ENCODE measurements around the gene SNX5. TPM values are rescaled to one million over a fixed set of nuclear protein-coding genes. Genes with fewer than 3 reads are reported as not detected.
A peak's percentile ranks its signal among the peaks of the same experiment; 100 is the strongest.

SNX5 gene
- total RNA-seq, 1 experiment from 2014 or later, result 235 TPM

GRCh38 chr20:18003897-18004296, 35.3 kb upstream of the SNX5 start:
- DNase-seq, result no peak
- Histone ChIP-seq H3K36me3 (no peaks in the 10 kb centered on the region), H3K27ac (no peak overlapping the region), H3K4me3 (no peak overlapping the region), H3K4me1 (no peaks in the 10 kb centered on the region; the same call in 1 of the 2 replicates), H3K9me3 (replicated peaks) (no peaks in the 10 kb centered on the region), H3K27me3 (no peaks in the 10 kb centered on the region; the same call in 1 of the 2 replicates)

DNA sequence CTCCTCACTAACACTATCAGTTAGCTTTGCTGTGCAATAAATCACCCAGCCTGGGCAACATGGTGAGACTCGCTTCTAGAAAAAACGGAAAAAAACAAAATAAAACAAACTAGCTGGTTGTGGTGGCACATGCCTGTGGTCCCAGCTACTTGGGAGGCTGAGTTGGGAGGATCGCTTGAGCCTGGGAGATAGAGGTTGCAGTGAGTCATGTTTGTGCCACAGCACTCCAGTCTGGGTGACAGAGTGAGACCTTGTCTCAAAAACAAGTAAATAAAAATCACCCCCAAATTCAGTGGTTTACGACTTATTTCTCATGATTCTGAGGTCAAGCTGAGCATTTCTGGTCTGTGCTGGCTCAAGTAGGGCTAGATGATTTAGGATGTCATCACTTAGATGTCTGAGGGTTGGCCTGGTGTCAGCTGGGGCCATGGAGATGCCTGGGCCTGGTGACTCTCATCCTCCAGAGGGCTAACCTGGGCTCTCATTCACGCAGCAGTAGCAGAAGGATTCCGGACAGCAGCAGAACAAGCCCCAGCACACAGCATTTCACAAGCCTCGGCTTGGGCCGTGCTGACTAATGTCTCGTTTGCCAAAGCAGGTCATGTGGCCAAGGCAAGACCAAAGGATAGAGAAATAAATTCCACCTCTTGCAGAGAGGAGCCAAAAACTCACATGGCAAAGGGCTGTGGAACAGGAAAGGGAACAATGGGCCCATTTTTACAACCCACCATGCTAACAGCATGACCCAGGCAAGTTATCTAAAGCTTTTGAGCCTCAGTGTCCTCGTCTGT, 32.7 kb upstream of the SNX5 start:
- no peak for DNase-seq
- no peaks in the 10 kb centered on the region for H3K36me3 ChIP-seq
- H3K4me3 ChIP-seq, result no peak overlapping the region
- no peaks in the 10 kb centered on the region for H3K9me3 ChIP-seq (replicated peaks)
- no peak overlapping the region for H3K27ac ChIP-seq
- H3K27me3 ChIP-seq, result no peaks in the 10 kb centered on the region; the same call in 1 of the 2 replicates
- H3K4me1 ChIP-seq, result no peaks in the 10 kb centered on the region; the same call in 1 of the 2 replicates

DNA sequence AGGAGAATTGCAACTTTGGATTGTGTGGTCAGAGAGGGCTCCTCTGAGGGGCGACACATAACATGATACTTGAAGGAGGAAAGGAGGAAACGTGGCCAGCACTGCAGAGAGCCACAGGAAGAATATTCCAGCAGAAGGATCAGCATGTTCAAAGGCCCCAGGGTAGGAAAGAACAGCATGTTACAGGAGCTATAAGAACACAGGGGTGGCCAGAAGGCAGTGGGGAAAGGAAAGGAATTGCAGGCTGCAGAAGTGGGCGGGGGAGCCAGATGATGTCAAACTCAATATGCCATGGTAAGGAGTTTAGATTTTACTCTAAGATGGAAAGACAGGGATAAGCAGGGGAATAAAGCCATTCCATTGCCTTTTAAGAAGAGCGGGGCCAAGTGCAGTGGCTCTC, 31.0 kb upstream of the SNX5 start:
- no peaks in the 10 kb centered on the region for H3K36me3 ChIP-seq
- no peaks in the 10 kb centered on the region; the same call in 1 of the 2 replicates for H3K27me3 ChIP-seq
- DNase-seq, result no peak
- H3K4me3 ChIP-seq, result no peak overlapping the region
- no peaks in the 10 kb centered on the region for H3K9me3 ChIP-seq (replicated peaks)
- H3K27ac ChIP-seq, result no peak overlapping the region
- no peaks in the 10 kb centered on the region for H3K4me1 ChIP-seq

GRCh38 chr20:17998446-17998845, 29.9 kb upstream of the SNX5 start:
- Histone ChIP-seq H3K4me1 (no peaks in the 10 kb centered on the region), H3K27me3 (no peaks in the 10 kb centered on the region; the same call in 1 of the 2 replicates)
- no peak for DNase-seq

GRCh38 chr20:17995967-17996819, 27.6 kb upstream of the SNX5 start:
- H3K36me3 ChIP-seq, result no peaks in the 10 kb centered on the region
- H3K4me3 ChIP-seq, result no peak overlapping the region
- peak; percentile 30 to 76 for DNase-seq
- no peaks in the 10 kb centered on the region for H3K9me3 ChIP-seq (replicated peaks)
- H3K27me3 ChIP-seq, result no peaks in the 10 kb centered on the region
- no peaks in the 10 kb centered on the region for H3K4me1 ChIP-seq
- H3K27ac ChIP-seq, result no peak overlapping the region

More at GRCh38 chr20:17998446-17998845, 29.9 kb upstream of the SNX5 start:
- Histone ChIP-seq H3K36me3 (no peaks in the 10 kb centered on the region), H3K9me3 (replicated peaks) (no peaks in the 10 kb centered on the region), H3K4me3 (no peak overlapping the region), H3K27ac (no peak overlapping the region)

DNA sequence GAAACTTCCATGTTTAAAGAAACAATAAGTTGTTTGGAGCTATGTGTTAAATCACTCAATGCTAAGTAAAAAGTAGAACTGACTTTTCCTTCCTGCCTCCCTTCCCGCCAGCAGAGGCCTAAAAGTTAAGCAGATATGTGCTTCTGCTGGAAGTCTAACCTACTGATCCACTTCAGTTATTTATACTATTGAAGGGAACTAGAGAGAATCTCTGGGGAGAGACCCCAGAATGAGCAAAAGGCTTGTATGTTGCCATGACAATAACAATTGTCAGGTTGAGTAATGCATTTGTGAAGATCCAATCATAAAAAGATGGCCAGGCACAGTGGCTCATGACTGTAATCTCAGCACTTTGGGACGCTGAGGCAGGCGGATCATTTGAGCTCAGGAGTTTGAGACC, 25.0 kb upstream of the SNX5 start:
- no peak for DNase-seq
- Histone ChIP-seq H3K27me3 (no peaks in the 10 kb centered on the region), H3K36me3 (peaks cover 18% of the 10 kb centered on the region), H3K9me3 (replicated peaks) (no peaks in the 10 kb centered on the region), H3K4me3 (no peak overlapping the region), H3K27ac (no peak overlapping the region), H3K4me1 (no peaks in the 10 kb centered on the region)

DNA sequence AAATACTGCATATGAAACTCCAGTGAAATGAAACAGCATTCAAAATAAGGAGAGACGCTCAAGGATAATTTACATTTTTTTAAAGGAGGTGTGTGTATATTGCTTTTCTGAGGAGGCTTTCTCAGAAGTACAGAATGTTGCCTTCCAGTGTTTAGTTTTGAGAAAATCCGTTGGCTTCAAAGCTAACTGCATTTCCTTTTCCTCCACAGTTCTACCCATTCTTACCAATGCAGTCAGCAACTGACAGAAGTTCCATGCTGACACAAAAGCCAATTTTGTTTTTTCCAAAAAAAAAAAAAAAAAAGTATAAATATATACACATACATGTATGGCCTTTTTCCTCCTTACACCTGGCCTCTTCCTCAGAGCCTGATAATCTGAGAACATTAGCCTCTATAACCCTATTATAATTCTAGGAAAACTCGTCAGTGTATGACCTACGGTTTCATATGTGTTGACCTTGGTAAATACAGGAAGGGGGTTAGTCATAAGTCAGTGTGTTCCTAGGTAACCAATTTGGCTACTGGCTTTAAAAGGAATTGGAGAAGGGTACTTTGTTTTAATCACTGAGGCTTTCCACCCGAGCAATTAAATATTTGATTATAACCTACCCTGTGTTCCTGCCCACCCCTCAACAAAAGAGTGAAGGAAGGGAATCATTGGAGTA, 24.4 kb upstream of the SNX5 start:
- H3K36me3 ChIP-seq, result peaks cover 22% of the 10 kb centered on the region
- H3K27me3 ChIP-seq, result no peaks in the 10 kb centered on the region
- DNase-seq, result no peak

DNA sequence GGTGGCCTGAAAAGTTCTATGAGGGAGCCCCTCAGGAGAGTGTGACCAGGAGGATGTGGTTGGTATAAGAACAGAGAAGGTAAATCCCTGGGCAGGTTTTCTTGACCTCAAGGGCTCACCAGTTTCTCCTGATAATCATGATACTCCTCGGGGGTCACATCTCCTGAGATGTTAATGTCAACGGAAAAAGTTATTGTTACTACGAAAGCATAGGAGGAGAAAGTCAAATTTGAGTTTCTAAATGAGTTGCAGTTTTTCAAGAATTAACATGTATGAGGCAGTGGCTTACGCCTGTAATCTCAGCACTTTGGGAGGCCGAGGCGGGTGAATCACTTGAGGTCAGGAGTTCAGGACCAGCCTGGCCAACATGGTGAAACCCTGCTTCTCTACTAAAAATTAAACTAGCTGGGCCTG, 23.6 kb upstream of the SNX5 start:
- no peak overlapping the region for H3K4me3 ChIP-seq
- no peaks in the 10 kb centered on the region for H3K9me3 ChIP-seq (replicated peaks)
- H3K27ac ChIP-seq, result no peak overlapping the region
- no peak for DNase-seq
- H3K4me1 ChIP-seq, result no peaks in the 10 kb centered on the region
- no peaks in the 10 kb centered on the region for H3K27me3 ChIP-seq
- peaks cover 28% of the 10 kb centered on the region for H3K36me3 ChIP-seq

More for the DNA sequence above, 24.4 kb upstream of the SNX5 start:
- Histone ChIP-seq H3K4me1 (no peaks in the 10 kb centered on the region), H3K4me3 (no peak overlapping the region), H3K9me3 (replicated peaks) (no peaks in the 10 kb centered on the region), H3K27ac (no peak overlapping the region)

DNA sequence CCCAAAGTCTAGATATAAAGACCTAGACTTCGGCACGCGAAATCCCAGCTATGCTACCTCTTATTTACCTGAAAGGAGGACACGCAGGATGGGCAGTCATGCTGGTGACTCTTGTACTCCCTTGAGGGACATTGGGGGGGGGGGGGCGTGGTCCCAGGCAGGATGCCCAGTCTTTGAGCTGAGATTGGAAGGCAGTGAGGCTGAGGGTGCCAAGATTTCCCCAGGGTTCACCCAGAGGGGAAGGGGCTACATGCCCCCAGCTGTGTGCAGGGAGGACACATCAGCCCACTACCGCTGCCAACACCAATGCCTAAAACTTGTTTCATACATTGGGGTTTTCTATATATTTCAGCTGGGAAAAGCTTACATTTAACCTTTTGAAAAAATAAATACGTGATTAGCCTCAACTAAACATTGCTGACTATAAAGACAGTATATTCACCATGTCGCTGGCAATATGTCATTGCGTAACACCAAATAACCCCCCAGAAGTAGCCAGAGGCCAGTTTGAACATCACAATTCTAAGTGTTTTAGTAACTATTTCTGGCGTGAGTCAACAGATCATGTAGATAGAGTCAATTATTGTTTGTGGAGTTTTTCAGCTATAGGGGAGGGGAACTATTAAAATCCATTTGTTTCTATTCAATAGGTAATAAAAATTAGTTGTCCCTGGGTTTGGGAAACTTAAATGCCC, 21.8 kb upstream of the SNX5 start:
- Histone ChIP-seq H3K9me3 (replicated peaks) (no peaks in the 10 kb centered on the region), H3K4me3 (no peak overlapping the region), H3K27ac (no peak overlapping the region), H3K36me3 (peaks cover 30% of the 10 kb centered on the region), H3K27me3 (no peaks in the 10 kb centered on the region), H3K4me1 (no peaks in the 10 kb centered on the region)
- DNase-seq, result no peak

DNA sequence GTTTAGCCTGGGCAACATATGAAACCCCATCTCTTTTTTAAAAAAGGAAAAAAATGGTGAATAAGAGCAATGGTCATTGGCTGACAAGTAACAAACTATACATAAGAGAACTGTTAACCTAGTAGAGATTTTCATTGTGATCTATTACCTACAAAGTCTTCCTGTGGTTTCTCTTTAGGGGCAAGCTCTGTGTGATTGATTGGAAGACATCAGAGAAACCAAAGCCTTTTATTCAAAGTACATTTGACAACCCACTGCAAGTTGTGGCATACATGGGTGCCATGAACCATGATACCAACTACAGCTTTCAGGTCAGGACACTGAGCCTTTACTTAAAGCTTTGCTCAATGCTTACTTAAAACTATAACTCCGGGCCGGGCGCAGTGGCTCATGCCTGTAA, 19.4 kb upstream of the SNX5 start:
- Histone ChIP-seq H3K27me3 (no peaks in the 10 kb centered on the region), H3K4me1 (no peaks in the 10 kb centered on the region), H3K9me3 (replicated peaks) (no peaks in the 10 kb centered on the region), H3K4me3 (no peak overlapping the region), H3K27ac (no peak overlapping the region), H3K36me3 (peaks cover 34% of the 10 kb centered on the region)
- DNase-seq, result no peak

- Histone ChIP-seq H3K27ac (no peak overlapping the region), H3K4me3 (no peak overlapping the region), H3K36me3 (peaks cover 36% of the 10 kb centered on the region), H3K4me1 (no peaks in the 10 kb centered on the region), H3K9me3 (replicated peaks) (no peaks in the 10 kb centered on the region), H3K27me3 (no peaks in the 10 kb centered on the region)
- no peak for DNase-seq
Observed at GRCh38 chr20:17985388-17986018, 16.9 kb upstream of the SNX5 start.

GRCh38 chr20:17976305-17976704, 7.7 kb upstream of the SNX5 start:
- Histone ChIP-seq H3K4me1 (0 out of 2 replicates have a peak, but pooled peaks cover 5% of the 10 kb centered on the region), H3K4me3 (no peak overlapping the region), H3K27me3 (no peaks in the 10 kb centered on the region), H3K27ac (no peak overlapping the region), H3K9me3 (replicated peaks) (no peaks in the 10 kb centered on the region), H3K36me3 (peaks cover 42% of the 10 kb centered on the region)
- DNase-seq, result no peak

DNA sequence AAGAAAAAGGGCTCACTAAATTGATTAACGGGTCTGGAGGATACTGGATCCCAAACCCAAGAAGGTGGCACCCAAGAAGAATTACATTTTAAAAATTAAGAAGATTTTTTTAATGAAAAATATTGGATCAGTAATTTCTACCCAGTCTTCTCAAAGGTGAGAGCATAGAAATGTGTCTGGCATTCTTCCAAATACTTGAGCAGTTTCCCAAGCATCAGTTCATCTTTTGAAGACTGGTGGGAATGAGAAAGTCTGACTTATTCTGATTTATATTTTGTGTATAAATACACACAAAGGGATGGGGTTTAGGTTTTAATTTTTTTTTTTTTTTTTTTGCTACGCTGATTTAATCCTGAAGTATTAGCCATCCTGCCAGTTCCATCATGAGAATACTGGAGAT, 3.5 kb upstream of the SNX5 start:
- Histone ChIP-seq H3K27ac (no peak overlapping the region), H3K9me3 (replicated peaks) (no peaks in the 10 kb centered on the region), H3K36me3 (peaks cover 51% of the 10 kb centered on the region), H3K4me1 (0 out of 2 replicates have a peak, but pooled peaks cover 5% of the 10 kb centered on the region), H3K4me3 (peak overlapping the region; percentile 93), H3K27me3 (no peaks in the 10 kb centered on the region)
- peak in 1 of 2 experiments; percentile 22 for DNase-seq

Data from SJCRH30 (cell line).